ENCODE results near the gene PHF20. TPM values are rescaled to one million over a fixed set of nuclear protein-coding genes. Genes with fewer than 3 reads are reported as not detected.

PHF20 gene
- polyA plus RNA-seq, 1 donor (not counting 4 experiments of a cell fraction or from before 2014, with no cell fraction given): 31.9 TPM

DNA sequence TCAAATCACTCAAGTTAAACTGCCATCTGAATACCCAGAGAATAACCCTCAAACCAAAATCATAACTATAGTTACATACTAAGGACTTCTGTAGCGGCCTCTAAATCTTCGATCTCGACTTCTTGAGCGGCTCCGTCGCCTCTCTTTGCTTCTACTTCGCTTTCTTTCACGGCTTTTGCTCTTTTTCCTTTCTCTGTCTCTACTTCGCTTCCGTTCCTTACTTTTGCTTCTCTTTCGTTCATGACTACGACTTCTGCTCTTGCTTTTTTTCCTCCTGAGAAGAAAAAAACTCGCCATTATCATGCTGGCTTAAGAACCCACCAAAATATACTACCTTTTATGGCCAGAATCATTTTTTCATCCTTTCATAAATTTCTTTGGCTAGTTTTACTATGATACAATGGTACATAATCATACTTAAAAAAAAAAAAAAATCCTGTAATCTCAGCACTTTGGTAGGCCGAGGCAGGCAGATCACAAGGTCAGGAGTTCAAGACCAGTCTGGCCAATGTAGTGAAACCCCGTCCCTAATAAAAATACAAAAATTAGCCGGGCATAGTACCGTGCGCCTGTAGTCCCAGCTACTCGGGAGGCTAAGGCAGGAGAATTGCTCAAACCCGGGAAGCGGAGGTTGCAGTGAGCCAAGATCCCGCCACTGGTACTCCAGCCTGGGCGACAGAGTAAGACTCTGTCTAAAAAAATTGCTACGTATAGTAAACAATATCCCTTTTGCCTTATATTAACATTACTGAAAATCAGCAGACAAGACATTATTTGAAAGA lies 39.8 kb upstream of the PHF20 start:
- Histone ChIP-seq H3K9ac (ENCODE audit: control insufficient read depth, extremely low read depth, insufficient read depth, low read length) (no peak overlapping the region), H3K9me3 (ENCODE audit: control insufficient read depth, low read depth, low read length) (no peaks in the 10 kb centered on the region), H3K9me1 (ENCODE audit: control insufficient read depth, extremely low read depth, insufficient read depth, low read length) (peaks cover 2% of the 10 kb centered on the region), H3K4me2 (ENCODE audit: control insufficient read depth, extremely low read depth, insufficient read depth, low read depth, low read length) (no peak overlapping the region), H3K36me3 (ENCODE audit: control insufficient read depth in 2 of 2, extremely low read depth in 1 of 2, insufficient read depth in 2 of 2, low read length in 2 of 2) (peaks cover 30 to 48% of the 10 kb centered on the region in 2 experiments), H3K4me3 (ENCODE audit: control insufficient read depth in 2 of 3, extremely low read depth in 1 of 3, insufficient read depth in 2 of 3, low read depth in 1 of 3, low read length in 3 of 3) (no peak overlapping the region), H3K27ac (ENCODE audit: control insufficient read depth, insufficient read depth, low read length) (no peak overlapping the region), H3K27me3 (ENCODE audit: control insufficient read depth, extremely low read depth, insufficient read depth, low read length) (no peaks in the 10 kb centered on the region), H2AFZ (ENCODE audit: control insufficient read depth, low read length) (no peak overlapping the region), H4K20me1 (ENCODE audit: control insufficient read depth, extremely low read depth, insufficient read depth, low read length) (peaks cover 67% of the 10 kb centered on the region), H3K79me2 (ENCODE audit: control insufficient read depth, insufficient read depth, low read length) (peaks cover 96% of the 10 kb centered on the region), H3K4me1 (ENCODE audit: control insufficient read depth, extremely low read depth, insufficient read depth, low read length) (peaks cover 7% of the 10 kb centered on the region)
- no peak for TF ChIP-seq EZH2 (IDR thresholded peaks at IDR 0.05; ENCODE audit: low read length)
- TF ChIP-seq, protein P1, sequence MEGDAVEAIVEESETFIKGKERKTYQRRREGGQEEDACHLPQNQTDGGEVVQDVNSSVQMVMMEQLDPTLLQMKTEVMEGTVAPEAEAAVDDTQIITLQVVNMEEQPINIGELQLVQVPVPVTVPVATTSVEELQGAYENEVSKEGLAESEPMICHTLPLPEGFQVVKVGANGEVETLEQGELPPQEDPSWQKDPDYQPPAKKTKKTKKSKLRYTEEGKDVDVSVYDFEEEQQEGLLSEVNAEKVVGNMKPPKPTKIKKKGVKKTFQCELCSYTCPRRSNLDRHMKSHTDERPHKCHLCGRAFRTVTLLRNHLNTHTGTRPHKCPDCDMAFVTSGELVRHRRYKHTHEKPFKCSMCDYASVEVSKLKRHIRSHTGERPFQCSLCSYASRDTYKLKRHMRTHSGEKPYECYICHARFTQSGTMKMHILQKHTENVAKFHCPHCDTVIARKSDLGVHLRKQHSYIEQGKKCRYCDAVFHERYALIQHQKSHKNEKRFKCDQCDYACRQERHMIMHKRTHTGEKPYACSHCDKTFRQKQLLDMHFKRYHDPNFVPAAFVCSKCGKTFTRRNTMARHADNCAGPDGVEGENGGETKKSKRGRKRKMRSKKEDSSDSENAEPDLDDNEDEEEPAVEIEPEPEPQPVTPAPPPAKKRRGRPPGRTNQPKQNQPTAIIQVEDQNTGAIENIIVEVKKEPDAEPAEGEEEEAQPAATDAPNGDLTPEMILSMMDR (optimal IDR thresholded peaks at IDR 0.05 in 1 of 3, IDR thresholded peaks at IDR 0.05 in 1 of 3, conservative IDR thresholded peaks at IDR 0.05 in 1 of 3; ENCODE audit: extremely low read depth in 1 of 3, insufficient read depth in 2 of 3, low read length in 3 of 3): no peak
- FAIRE-seq (no peak), DNase-seq (ENCODE audit: low read depth, low spot score) (no peak)
- dilution Hi-C loops (cut with MboI; ENCODE audit: extremely low pct_ligation_motif_present, low sequenced_read_pairs): no loop called here

DNA sequence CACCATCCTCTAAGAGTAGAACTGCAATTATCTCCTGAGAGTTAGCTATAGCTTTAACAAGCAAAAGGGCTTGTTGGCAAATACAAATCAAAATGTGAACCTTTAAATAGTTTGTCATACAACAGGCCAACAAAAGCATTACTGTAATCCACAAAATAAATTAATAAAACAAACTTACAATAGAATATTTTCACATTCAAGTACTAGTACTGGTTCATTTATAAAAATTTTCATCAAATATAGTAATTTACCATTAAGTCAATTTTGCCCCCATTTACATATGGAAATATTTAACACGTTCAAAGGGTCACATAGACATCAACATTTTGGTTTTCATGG lies 39.2 kb upstream of the PHF20 start:
- no peaks in the 10 kb centered on the region for H3K9me3 ChIP-seq (ENCODE audit: control insufficient read depth, low read depth, low read length)
- H3K4me2 ChIP-seq (ENCODE audit: control insufficient read depth, extremely low read depth, insufficient read depth, low read depth, low read length): no peak overlapping the region
- peaks cover 30 to 44% of the 10 kb centered on the region in 2 experiments for H3K36me3 ChIP-seq (ENCODE audit: control insufficient read depth in 2 of 2, extremely low read depth in 1 of 2, insufficient read depth in 2 of 2, low read length in 2 of 2)
- peaks cover 98% of the 10 kb centered on the region for H3K79me2 ChIP-seq (ENCODE audit: control insufficient read depth, insufficient read depth, low read length)
- TF ChIP-seq, protein P1 (optimal IDR thresholded peaks at IDR 0.05 in 1 of 3, IDR thresholded peaks at IDR 0.05 in 1 of 3, conservative IDR thresholded peaks at IDR 0.05 in 1 of 3; ENCODE audit: extremely low read depth in 1 of 3, insufficient read depth in 2 of 3, low read length in 3 of 3): no peak
- TF ChIP-seq EZH2 (IDR thresholded peaks at IDR 0.05; ENCODE audit: low read length): no peak
- no peak overlapping the region for H2AFZ ChIP-seq (ENCODE audit: control insufficient read depth, low read length)
- FAIRE-seq (no peak), DNase-seq (ENCODE audit: low read depth, low spot score) (no peak)
- H3K9me1 ChIP-seq (ENCODE audit: control insufficient read depth, extremely low read depth, insufficient read depth, low read length): peaks cover 2% of the 10 kb centered on the region
- dilution Hi-C loops (cut with MboI; ENCODE audit: extremely low pct_ligation_motif_present, low sequenced_read_pairs): no loop called here
- H3K9ac ChIP-seq (ENCODE audit: control insufficient read depth, extremely low read depth, insufficient read depth, low read length): no peak overlapping the region
- H3K4me1 ChIP-seq (ENCODE audit: control insufficient read depth, extremely low read depth, insufficient read depth, low read length): peaks cover 7% of the 10 kb centered on the region
- peaks cover 66% of the 10 kb centered on the region for H4K20me1 ChIP-seq (ENCODE audit: control insufficient read depth, extremely low read depth, insufficient read depth, low read length)
- no peaks in the 10 kb centered on the region for H3K27me3 ChIP-seq (ENCODE audit: control insufficient read depth, extremely low read depth, insufficient read depth, low read length)
- no peak overlapping the region for H3K4me3 ChIP-seq (ENCODE audit: control insufficient read depth in 2 of 3, extremely low read depth in 1 of 3, insufficient read depth in 2 of 3, low read depth in 1 of 3, low read length in 3 of 3)
- no peak overlapping the region for H3K27ac ChIP-seq (ENCODE audit: control insufficient read depth, insufficient read depth, low read length)
